ENCODE data around the gene C16orf90.

C16orf90 gene

DNA sequence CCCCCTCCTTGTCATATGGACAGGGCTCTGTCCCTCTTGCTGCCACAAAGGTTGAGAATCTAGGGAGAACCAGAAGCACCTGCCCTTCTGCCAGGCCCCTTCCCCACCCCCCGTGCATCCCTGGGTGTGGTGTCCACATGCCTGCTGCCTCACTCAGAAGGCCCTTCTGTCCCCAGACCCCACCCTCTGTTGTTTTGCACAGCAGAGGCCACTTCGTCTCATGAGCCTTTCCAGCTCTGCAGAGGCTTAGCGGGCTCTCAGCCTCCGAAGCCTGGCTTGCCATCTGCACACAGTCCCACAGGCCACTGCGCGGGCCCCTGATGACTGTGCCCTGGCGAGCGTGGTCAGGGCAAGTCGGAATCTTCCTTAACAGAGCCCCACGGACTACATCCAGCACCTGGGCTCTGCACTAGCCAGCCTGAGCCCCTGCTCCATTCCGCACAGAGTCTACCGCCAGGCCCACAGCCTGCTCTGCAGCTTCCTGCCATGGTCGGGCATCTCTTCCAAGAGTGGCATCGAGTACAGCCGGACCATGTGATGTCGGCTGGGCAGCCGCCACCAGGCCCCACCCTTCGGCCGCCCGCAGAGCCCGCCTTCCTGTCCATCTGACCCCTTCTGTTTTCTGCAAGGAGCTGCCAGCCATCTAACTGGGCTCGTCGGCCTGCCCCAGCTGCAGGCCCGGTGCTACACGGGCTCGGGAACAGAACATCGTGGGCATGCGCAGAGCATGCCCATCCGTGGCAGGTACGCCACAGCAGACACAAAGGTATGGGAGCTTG lies 10.8 kb downstream of the C16orf90 start:
- H3K27me3 ChIP-seq, result no peaks in the 10 kb centered on the region
- H3K36me3 ChIP-seq, result peaks cover 71 to 87% (median 84%) of the 10 kb centered on the region in 3 donors
- TF ChIP-seq, protein P1, sequence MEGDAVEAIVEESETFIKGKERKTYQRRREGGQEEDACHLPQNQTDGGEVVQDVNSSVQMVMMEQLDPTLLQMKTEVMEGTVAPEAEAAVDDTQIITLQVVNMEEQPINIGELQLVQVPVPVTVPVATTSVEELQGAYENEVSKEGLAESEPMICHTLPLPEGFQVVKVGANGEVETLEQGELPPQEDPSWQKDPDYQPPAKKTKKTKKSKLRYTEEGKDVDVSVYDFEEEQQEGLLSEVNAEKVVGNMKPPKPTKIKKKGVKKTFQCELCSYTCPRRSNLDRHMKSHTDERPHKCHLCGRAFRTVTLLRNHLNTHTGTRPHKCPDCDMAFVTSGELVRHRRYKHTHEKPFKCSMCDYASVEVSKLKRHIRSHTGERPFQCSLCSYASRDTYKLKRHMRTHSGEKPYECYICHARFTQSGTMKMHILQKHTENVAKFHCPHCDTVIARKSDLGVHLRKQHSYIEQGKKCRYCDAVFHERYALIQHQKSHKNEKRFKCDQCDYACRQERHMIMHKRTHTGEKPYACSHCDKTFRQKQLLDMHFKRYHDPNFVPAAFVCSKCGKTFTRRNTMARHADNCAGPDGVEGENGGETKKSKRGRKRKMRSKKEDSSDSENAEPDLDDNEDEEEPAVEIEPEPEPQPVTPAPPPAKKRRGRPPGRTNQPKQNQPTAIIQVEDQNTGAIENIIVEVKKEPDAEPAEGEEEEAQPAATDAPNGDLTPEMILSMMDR (IDR thresholded peaks at IDR 0.05), result no peak

DNA sequence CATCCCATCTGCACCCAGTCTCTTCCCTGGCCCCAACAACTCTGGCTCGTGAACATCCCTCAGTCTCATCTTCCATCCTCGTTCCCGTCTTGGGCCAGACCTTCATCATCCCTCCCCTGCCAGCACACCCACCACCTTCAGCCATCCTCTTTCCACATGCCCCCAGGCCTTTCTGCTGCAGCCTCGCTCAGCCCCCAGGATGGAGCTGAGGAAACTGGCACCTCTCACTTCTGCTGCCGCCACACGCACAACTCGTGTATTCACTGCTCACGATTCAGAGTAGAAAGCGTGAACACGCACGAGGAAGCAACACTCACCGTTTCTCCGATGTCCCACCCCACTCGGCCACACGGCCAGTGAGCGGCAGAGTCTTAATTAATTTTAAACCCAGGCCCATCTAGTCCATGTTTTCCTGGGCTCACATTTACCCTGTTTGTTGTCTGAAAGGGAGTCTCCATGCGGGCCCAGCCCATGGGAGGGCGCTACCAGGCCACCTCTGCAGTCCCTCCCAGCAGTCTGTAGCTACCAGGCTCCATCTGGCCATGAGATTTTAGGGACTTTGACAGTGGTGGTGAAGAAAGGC lies 12.5 kb downstream of the C16orf90 start:
- TF ChIP-seq, protein P1 (IDR thresholded peaks at IDR 0.05), result no peak
- Histone ChIP-seq H3K9me3 (no peaks in the 10 kb centered on the region), H3K36me3 (peaks cover 76 to 96% (median 86%) of the 10 kb centered on the region in 3 donors)

More for the DNA sequence above, 10.8 kb downstream of the C16orf90 start:
- no peak overlapping the region for H3K4me3 ChIP-seq
- no peak overlapping the region for H3K27ac ChIP-seq
- H3K4me1 ChIP-seq, result no peaks in the 10 kb centered on the region
- no peak for DNase-seq
- H3K9me3 ChIP-seq, result no peaks in the 10 kb centered on the region
- intact Hi-C loops (cut with DNase I; ENCODE audit: low total_unique reads), result no loop called here

DNA sequence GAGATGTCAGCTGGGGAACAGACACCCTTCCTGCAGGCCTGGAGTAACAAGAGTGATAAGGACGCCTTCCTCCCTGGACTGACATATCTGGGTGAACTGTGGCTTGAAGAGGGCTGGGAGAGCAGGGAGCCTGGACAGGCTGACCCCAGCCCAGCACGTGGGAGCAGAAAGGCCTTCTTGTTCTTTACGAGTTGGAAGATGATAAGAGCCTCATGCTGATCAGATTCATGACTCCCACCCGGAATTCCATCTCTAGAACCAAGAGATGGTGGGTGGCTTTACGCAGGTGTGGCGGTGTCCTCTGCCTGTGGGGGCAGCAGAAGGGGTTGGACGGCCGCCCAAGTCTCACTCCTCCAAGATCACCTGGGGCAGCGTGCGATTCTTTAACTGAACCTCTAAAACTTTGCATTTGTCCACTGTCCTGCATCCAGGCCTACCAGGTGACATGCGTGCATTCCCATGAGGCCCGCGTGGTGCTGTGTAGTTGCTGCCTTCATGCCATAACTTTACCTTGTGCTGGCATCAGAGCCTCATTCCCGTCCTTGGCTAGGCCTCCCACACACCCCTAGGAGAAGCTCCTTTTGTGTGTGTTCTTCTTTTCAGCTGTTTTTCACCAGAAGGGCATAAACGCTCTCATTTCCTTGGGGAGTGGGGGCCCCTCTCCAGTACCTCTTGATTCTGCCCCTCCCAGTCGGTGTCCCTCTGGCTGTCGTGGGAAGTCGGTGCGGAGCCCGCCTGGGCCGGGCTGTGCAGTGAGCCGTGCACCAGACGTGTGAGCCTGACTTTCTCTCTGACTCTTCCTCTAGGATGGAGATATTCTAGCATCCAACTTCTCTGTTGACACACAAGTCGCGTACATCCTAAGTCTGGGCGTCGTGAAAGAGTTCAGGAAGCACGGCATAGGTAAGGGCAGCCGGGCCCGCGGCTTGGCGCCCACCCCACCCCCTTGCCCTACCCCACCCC lies 13.3 kb downstream of the C16orf90 start:
- Histone ChIP-seq H3K4me3 (no peak overlapping the region), H3K4me1 (no peaks in the 10 kb centered on the region), H3K36me3 (peaks cover 75 to 93% (median 79%) of the 10 kb centered on the region in 3 donors), H3K27ac (no peak overlapping the region), H3K27me3 (no peaks in the 10 kb centered on the region), H3K9me3 (no peaks in the 10 kb centered on the region)
- no peak for DNase-seq
- TF ChIP-seq, protein P1 (IDR thresholded peaks at IDR 0.05), result no peak
- intact Hi-C loops (cut with DNase I; ENCODE audit: low total_unique reads), result no loop called here

More for the DNA sequence above, 12.5 kb downstream of the C16orf90 start:
- intact Hi-C loops (cut with DNase I; ENCODE audit: low total_unique reads), result no loop called here
- Histone ChIP-seq H3K4me1 (no peaks in the 10 kb centered on the region), H3K27me3 (no peaks in the 10 kb centered on the region), H3K27ac (no peak overlapping the region), H3K4me3 (no peak overlapping the region)
- no peak for DNase-seq

DNA sequence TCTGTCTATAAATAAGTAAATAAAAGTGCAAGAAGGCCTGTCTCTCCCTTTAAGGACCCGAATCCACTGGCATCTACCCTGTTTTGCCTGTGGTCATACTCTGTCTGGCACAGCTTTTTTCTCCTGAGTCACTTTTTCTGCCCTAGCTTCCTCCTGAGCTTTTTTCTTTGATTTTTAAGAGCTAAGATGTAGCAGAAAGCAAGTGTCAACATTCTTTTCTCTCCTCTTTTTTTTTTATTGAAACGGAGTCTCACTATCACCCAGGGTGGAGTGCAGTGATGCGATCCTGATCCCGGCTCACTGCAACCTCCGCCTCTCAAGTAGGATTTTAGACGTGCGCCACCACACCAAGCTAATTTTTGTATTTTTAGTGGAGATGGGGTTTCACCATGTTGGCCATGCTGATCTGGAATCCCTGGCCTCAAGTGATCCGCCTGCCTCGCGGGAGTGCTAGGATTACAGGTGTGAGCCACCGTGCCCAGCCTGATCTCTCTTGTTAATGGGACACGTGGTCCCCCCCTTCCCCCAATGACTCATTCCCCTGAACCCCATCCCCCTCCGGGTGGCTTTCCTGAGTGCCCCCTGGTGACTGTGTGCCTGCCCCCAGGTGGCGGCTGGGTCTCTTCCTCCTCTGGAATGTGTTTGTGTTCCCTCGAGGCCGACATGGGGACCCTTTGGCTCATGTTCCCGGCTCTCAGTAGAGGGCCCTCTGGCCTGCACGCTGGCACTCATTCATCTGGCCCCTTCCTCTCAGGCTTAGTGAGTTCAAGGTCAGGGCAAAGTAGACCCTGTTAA lies 14.2 kb downstream of the C16orf90 start:
- no peaks in the 10 kb centered on the region for H3K9me3 ChIP-seq
- no peaks in the 10 kb centered on the region for H3K4me1 ChIP-seq
- TF ChIP-seq, protein P1 (IDR thresholded peaks at IDR 0.05), result no peak
- no peaks in the 10 kb centered on the region for H3K27me3 ChIP-seq
- no peak for DNase-seq
- no peak overlapping the region for H3K4me3 ChIP-seq
- intact Hi-C loops (cut with DNase I; ENCODE audit: low total_unique reads), result no loop called here
- H3K36me3 ChIP-seq, result peaks cover 68 to 85% (median 74%) of the 10 kb centered on the region in 3 donors
- H3K27ac ChIP-seq, result no peak overlapping the region
